H9 (cell line): ENCODE measurements around the gene KCNMA1. TPM values are rescaled to one million over a fixed set of nuclear protein-coding genes. Genes with fewer than 3 reads are reported as not detected.

ENCODE experiments used
- DNase-seq: peaks from one replicate; pipeline ENCODE4 v3.0.0-alpha.2; 2017
- H2AFZ ChIP-seq: one replicate; pipeline ENCODE4 v1.6.1; 2013; ENCODE audit warnings: mild to moderate bottlenecking, low read length, control low read depth, moderate library complexity
- H2AK5ac ChIP-seq: 2 replicates; pipeline ENCODE4 v1.6.1; 2013; ENCODE audit warnings: low read length, control low read depth, mixed read lengths; ENCODE audit not compliant: insufficient read length
- H2BK120ac ChIP-seq: one replicate; pipeline ENCODE4 v1.6.1; 2013; ENCODE audit warnings: low read depth, mild to moderate bottlenecking, low read length, control low read depth, inconsistent platforms; ENCODE audit not compliant: poor library complexity, severe bottlenecking
- H2BK12ac ChIP-seq: 2 replicates; pipeline ENCODE4 v1.6.1; 2013; ENCODE audit warnings: low read length, control low read depth, mixed read lengths, low read depth; ENCODE audit not compliant: insufficient read length
- H2BK15ac ChIP-seq: 2 replicates; pipeline ENCODE4 v1.6.1; 2013; ENCODE audit warnings: low read depth, low read length, control low read depth
- H2BK20ac ChIP-seq: one replicate; pipeline ENCODE4 v1.6.1; 2013; ENCODE audit warnings: low read depth, mild to moderate bottlenecking, low read length, control low read depth, inconsistent platforms; ENCODE audit not compliant: poor library complexity, severe bottlenecking
- H2BK5ac ChIP-seq: 2 replicates; pipeline ENCODE4 v1.6.1; 2013; ENCODE audit warnings: low read length, control low read depth, mixed read lengths; ENCODE audit not compliant: insufficient read length
- H3K14ac ChIP-seq: 2 replicates; pipeline ENCODE4 v1.6.1; 2013; ENCODE audit warnings: low read length, control low read depth; ENCODE audit not compliant: insufficient read depth
- H3K18ac ChIP-seq: 2 replicates; pipeline ENCODE4 v1.6.1; 2013; ENCODE audit warnings: low read depth, mild to moderate bottlenecking, mixed read lengths, low read length, control low read depth; ENCODE audit not compliant: insufficient read length
- H3K23ac ChIP-seq: 2 replicates; pipeline ENCODE4 v1.6.1; 2013; ENCODE audit warnings: low read length, control low read depth, mixed read lengths, low read depth; ENCODE audit not compliant: insufficient read length
- H3K23me2 ChIP-seq: 2 replicates; pipeline ENCODE4 v1.6.1; 2013; ENCODE audit warnings: low read depth, mild to moderate bottlenecking, mixed read lengths, low read length, control low read depth; ENCODE audit not compliant: insufficient read length, poor library complexity, severe bottlenecking
- H3K27ac ChIP-seq: 2 replicates; pipeline ENCODE4 v1.5.1; 2013; ENCODE audit warnings: low read length, control low read depth, mixed read lengths, low read depth; ENCODE audit not compliant: insufficient read length
- H3K27me3 ChIP-seq: 2 replicates; pipeline ENCODE4 v1.6.1; 2013; ENCODE audit warnings: low read length, control low read depth, inconsistent platforms; ENCODE audit not compliant: insufficient read depth
- H3K4ac ChIP-seq: 2 replicates; pipeline ENCODE4 v1.6.1; 2013; ENCODE audit warnings: low read depth, mild to moderate bottlenecking, control low read depth, inconsistent platforms, low read length, moderate library complexity
- H3K4me1 ChIP-seq: 2 replicates; pipeline ENCODE4 v1.6.1; 2013; ENCODE audit warnings: low read length, control low read depth, inconsistent platforms; ENCODE audit not compliant: insufficient read depth
- H3K4me2 ChIP-seq: 2 replicates; pipeline ENCODE4 v1.6.1; 2013; ENCODE audit warnings: low read length, control low read depth, mixed read lengths; ENCODE audit not compliant: insufficient read length, insufficient read depth
- H3K56ac ChIP-seq: 2 replicates; pipeline ENCODE4 v1.6.1; 2013; ENCODE audit warnings: low read depth, mild to moderate bottlenecking, mixed read lengths, low read length, control low read depth; ENCODE audit not compliant: insufficient read length
- H3K79me1 ChIP-seq: 2 replicates; pipeline ENCODE4 v1.6.1; 2013; ENCODE audit warnings: low read depth, mild to moderate bottlenecking, moderate library complexity, low read length, control low read depth, inconsistent platforms; ENCODE audit not compliant: insufficient read depth, poor library complexity, severe bottlenecking
- H3K79me2 ChIP-seq: 2 replicates; pipeline ENCODE4 v1.6.1; 2013; ENCODE audit warnings: low read length, control low read depth, inconsistent platforms; ENCODE audit not compliant: insufficient read depth
- H3K9ac ChIP-seq: 2 replicates; pipeline ENCODE4 v1.6.1; 2013; ENCODE audit warnings: low read length, control low read depth, mixed read lengths; ENCODE audit not compliant: insufficient read length; ENCODE audit errors: extremely low read depth
- H3K9me3 ChIP-seq: one replicate; pipeline ENCODE4 v1.6.1; 2013; ENCODE audit warnings: low read depth, low read length, inconsistent platforms; ENCODE audit not compliant: control insufficient read depth
- H3T11ph ChIP-seq: one replicate; pipeline ENCODE4 v1.6.1; 2013; ENCODE audit warnings: mild to moderate bottlenecking, low read length, control low read depth, inconsistent platforms
- H4K20me1 ChIP-seq: one replicate; pipeline ENCODE4 v1.6.1; 2013; ENCODE audit not compliant: control insufficient read depth, insufficient read length, insufficient read depth
- H4K5ac ChIP-seq: 2 replicates; pipeline ENCODE4 v1.6.1; 2013; ENCODE audit warnings: low read depth, mild to moderate bottlenecking, mixed read lengths, low read length, control low read depth; ENCODE audit not compliant: insufficient read length
- H4K8ac ChIP-seq: replicated peaks from 2 replicates; pipeline ENCODE4 v1.6.1; 2013; ENCODE audit warnings: low read length, control low read depth, mixed read lengths, low read depth; ENCODE audit not compliant: insufficient read length
- H4K91ac ChIP-seq: 2 replicates; pipeline ENCODE4 v1.6.1; 2013; ENCODE audit warnings: low read depth, mild to moderate bottlenecking, moderate library complexity, mixed read lengths, low read length, control low read depth; ENCODE audit not compliant: insufficient read length
- H3K27ac Mint-ChIP-seq, 3 experiments: 2 replicates in 2 of 3; 3 replicates in 1 of 3; pipeline ENCODE4 v1.8.0; 2020 to 2021; ENCODE audit warnings: mixed read lengths in 3 of 3, mild to moderate bottlenecking in 1 of 3, moderate library complexity in 1 of 3
- H3K27me3 Mint-ChIP-seq: 2 replicates; pipeline ENCODE4 v1.8.0; 2021; ENCODE audit warnings: low read depth, mild to moderate bottlenecking, moderate library complexity, mixed read lengths
- H3K36me3 Mint-ChIP-seq, 3 experiments: 2 replicates in 2 of 3; 3 replicates in 1 of 3; pipeline ENCODE4 v1.8.0; 2020 to 2021; ENCODE audit warnings: low read depth in 3 of 3, mixed read lengths in 3 of 3; ENCODE audit not compliant: insufficient read depth in 1 of 3
- H3K4me1 Mint-ChIP-seq, 2 experiments: 2 replicates each; pipeline ENCODE4 v1.8.0; 2020; ENCODE audit warnings: mixed read lengths in 2 of 2
- H3K4me3 Mint-ChIP-seq, 2 experiments: 2 replicates in 1 of 2; 3 replicates in 1 of 2; pipeline ENCODE4 v1.8.0; 2020 to 2021; ENCODE audit warnings: mild to moderate bottlenecking in 2 of 2, mixed read lengths in 2 of 2, moderate library complexity in 1 of 2
- H3K9me3 Mint-ChIP-seq, 2 experiments: 2 replicates in 1 of 2; 3 replicates in 1 of 2; pipeline ENCODE4 v1.8.0; 2020; ENCODE audit warnings: mild to moderate bottlenecking in 2 of 2, mixed read lengths in 2 of 2, moderate library complexity in 1 of 2
- CTCF ChIP-seq: fragments of 200-600 bp; sonication (generic); conservative IDR thresholded peaks from 3 replicates; pipeline ENCODE4 v1.8.0; 2021; ENCODE audit warnings: antibody characterized with exemption, mild to moderate bottlenecking
- WGBS: extraction: QIAGEN DNeasy Blood & Tissue Kit; methylation state at CpG from one replicate; pipeline ENCODE4 v1.1.7; 2013; ENCODE audit warnings: missing lambda C conversion rate, low lambda C conversion rate, mixed read lengths; ENCODE audit not compliant: insufficient read length; ENCODE audit errors: extremely low coverage; 5-methylcytosine and 5-hydroxymethylcytosine counted together
- total RNA-seq: library from RNA; stranded (reverse); gene quantifications from 2 replicates; pipeline ENCODE4 v1.2.1, GENCODE V29; 2021

Gene KCNMA1
- total RNA-seq, 1 experiment from 2014 or later = 2.0 TPM

GRCh38 chr10:77172086-77172485 is 465.5 kb downstream of the KCNMA1 start:
- H3K9ac ChIP-seq = no peak overlapping the region
- no peaks in the 10 kb centered on the region for H3K4me1 ChIP-seq
- H3K18ac ChIP-seq = no peak overlapping the region
- no peak overlapping the region for H3K27ac Mint-ChIP-seq
- H2AFZ ChIP-seq = no peak overlapping the region
- no peaks in the 10 kb centered on the region for H3K79me1 ChIP-seq
- H3T11ph ChIP-seq = no peak overlapping the region
- peaks cover 0 to under 1% of the 10 kb centered on the region in 2 experiments; a peak in 1 of 5 replicates for H3K9me3 Mint-ChIP-seq
- H3K36me3 Mint-ChIP-seq = no peaks in the 10 kb centered on the region
- H4K91ac ChIP-seq = no peak overlapping the region
- no peak for DNase-seq
- no peak overlapping the region for H2AK5ac ChIP-seq
- no peak overlapping the region for H3K4ac ChIP-seq
- no CpG with 5 or more reads among the region's 4 CpGs for WGBS
- H2BK12ac ChIP-seq = no peak overlapping the region
- H2BK5ac ChIP-seq = no peak overlapping the region
- no peak overlapping the region for H2BK15ac ChIP-seq
- H4K8ac ChIP-seq = no peak overlapping the region
- H3K27ac ChIP-seq = no peak overlapping the region
- H3K56ac ChIP-seq = no peak overlapping the region
- 0 out of 4 replicates have a peak, but pooled peaks cover 0 to 2% of the 10 kb centered on the region in 2 experiments for H3K4me1 Mint-ChIP-seq
- H3K14ac ChIP-seq = no peak overlapping the region
- no peak overlapping the region for H2BK20ac ChIP-seq
- H3K4me3 Mint-ChIP-seq = no peak overlapping the region
- no peak for TF ChIP-seq CTCF
- no peaks in the 10 kb centered on the region for H3K79me2 ChIP-seq
- no peaks in the 10 kb centered on the region for H3K23me2 ChIP-seq
- no peak overlapping the region for H2BK120ac ChIP-seq
- H3K4me2 ChIP-seq = no peak overlapping the region
- H3K27me3 ChIP-seq = no peaks in the 10 kb centered on the region
- no peak overlapping the region for H3K23ac ChIP-seq
- no peaks in the 10 kb centered on the region; the same call in 1 of the 2 replicates for H3K27me3 Mint-ChIP-seq
- H3K9me3 ChIP-seq = no peaks in the 10 kb centered on the region
- no peak overlapping the region for H4K5ac ChIP-seq
- H4K20me1 ChIP-seq = no peaks in the 10 kb centered on the region
